Activated T-cell treated with anti-CD3 and anti-CD28 coated beads, Interleukin-2, amount 50 U/mL, for 4 hours (primary cell): ENCODE data around the gene ABHD17A. TPM values are rescaled to one million over a fixed set of nuclear protein-coding genes. Genes with fewer than 3 reads are reported as not detected.

ENCODE experiments used
- ATAC-seq, 2 donors: fragments of 200-7000 bp; cut with Tn5 transposase; one replicate each; pipeline ENCODE4 v1.10.0; 2021
- DNase-seq: peaks from one replicate; pipeline ENCODE4 v3.0.0-alpha.2; 2020
- H3K27me3 Mint-ChIP-seq: one replicate; pipeline ENCODE4 v1.8.0; 2021; ENCODE audit warnings: low read depth, mixed read lengths
- H3K36me3 Mint-ChIP-seq: one replicate; pipeline ENCODE4 v1.8.0; 2022; ENCODE audit warnings: mixed read lengths; ENCODE audit not compliant: insufficient read depth
- H3K4me1 Mint-ChIP-seq: one replicate; pipeline ENCODE4 v1.8.0; 2021; ENCODE audit warnings: low read depth, mixed read lengths
- H3K4me3 Mint-ChIP-seq: one replicate; pipeline ENCODE4 v1.8.0; 2021; ENCODE audit warnings: mild to moderate bottlenecking, moderate library complexity, mixed read lengths
- H3K9me3 Mint-ChIP-seq: one replicate; pipeline ENCODE4 v1.8.0; 2021; ENCODE audit warnings: mixed read lengths
- total RNA-seq, 3 donors: library from RNA; stranded (reverse); gene quantifications; one replicate each; pipeline ENCODE4 v1.2.1, GENCODE V29; 2021

Gene ABHD17A
- total RNA-seq, 3 donors from 2014 or later = 109 to 135 (median 117) TPM

DNA sequence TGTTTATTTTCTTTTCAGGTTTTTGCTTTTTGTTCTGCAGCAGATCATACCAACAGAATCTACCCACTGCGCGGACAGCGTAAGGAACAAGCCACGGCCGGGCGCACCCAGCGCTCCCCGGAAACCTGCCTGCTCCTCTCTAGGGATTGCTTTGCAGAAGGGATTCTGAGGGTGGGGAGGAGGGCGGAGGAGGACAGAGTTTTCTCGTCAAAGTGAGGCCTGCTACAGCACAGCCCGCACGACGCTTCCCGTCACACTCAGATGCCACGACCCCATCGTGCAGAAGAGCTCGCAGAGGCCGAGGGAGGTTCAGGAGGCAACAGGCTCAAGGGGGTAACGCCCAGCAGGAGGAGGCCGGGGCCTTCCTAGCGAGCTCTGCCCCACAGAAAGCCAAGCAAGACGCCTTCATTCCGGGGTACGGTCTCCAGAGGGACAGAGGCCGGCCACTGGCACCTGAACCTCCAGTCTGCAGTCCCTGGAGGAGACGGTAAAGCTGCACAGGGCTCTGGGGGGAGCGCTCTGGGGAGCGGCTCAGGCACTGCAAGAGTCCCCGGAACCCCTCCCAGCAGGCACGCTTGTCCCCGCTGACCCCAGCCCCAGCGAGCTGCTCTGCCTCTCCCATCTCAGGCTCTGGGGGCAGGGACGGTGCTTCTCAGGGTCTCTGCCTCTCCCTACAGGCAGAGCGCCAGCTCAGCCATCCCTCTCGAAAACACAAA lies 43.9 kb downstream of the ABHD17A start:
- Mint-ChIP-seq H3K36me3 (peaks cover 5% of the 10 kb centered on the region), H3K27me3 (no peaks in the 10 kb centered on the region), H3K9me3 (no peaks in the 10 kb centered on the region), H3K4me3 (no peak overlapping the region), H3K4me1 (peaks cover 59% of the 10 kb centered on the region)
- DNase-seq (no peak), ATAC-seq (no peak)

DNA sequence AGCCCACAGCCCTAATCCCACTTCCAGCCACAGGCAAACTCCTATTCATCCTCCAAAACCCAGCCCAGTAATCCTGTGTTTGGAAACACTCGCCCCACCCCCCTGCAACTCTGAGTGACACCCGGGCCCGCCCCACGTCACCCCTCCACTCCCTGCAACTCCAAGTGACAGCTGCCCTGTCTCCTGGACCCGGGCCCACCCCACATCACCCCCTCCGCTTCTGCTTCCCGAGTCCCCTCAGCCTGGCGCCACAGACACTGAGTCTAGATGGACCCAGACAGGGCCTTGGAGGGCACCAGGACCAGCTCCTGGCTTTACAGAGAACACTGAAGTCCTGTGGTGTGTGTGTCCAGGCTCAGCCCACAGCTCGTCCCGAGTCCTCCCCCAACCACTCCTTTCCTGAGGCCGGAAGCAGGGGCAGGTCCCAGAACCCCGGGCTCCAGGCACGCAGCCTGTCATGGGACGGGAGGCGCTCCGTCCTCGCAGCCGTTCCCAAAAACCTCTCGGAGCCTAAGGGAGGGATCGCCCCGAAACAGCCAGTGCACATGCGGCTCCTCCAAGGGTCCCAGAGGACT lies 44.7 kb downstream of the ABHD17A start:
- no peak overlapping the region for H3K4me3 Mint-ChIP-seq
- no peaks in the 10 kb centered on the region for H3K9me3 Mint-ChIP-seq
- DNase-seq (no peak), ATAC-seq (no peak)
- peaks cover 5% of the 10 kb centered on the region for H3K36me3 Mint-ChIP-seq
- no peaks in the 10 kb centered on the region for H3K27me3 Mint-ChIP-seq
- H3K4me1 Mint-ChIP-seq = peaks cover 55% of the 10 kb centered on the region

GRCh38 chr19:1839658-1840540 lies 45.4 kb downstream of the ABHD17A start:
- Mint-ChIP-seq H3K9me3 (no peaks in the 10 kb centered on the region), H3K4me1 (peaks cover 54% of the 10 kb centered on the region), H3K4me3 (no peak overlapping the region), H3K27me3 (no peaks in the 10 kb centered on the region), H3K36me3 (peaks cover 5% of the 10 kb centered on the region)
- DNase-seq (no peak), ATAC-seq (no peak)

DNA sequence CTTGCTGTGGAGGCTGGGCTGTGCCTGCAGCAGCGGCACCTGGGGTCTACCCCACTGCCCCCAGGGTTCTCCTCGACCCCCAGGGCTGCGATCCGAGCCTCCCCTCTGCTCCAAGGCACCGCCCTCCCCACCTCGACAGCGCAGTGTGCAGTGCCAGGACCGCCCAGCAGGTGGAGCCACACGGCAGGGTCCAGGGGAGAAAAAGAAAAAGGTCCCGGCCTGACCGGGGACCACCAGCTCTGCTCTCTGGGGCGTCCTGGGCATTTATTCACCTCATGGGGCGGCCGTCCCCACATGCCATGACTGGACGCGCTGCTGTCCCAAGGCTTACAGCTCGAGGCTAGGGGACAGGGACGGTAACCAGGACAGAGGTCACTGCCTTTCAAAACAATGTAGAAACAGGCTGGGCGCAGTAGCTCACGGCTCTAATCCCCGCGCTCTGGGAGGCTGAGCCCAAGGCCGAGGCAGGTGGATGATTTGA lies 47.6 kb downstream of the ABHD17A start:
- DNase-seq (peak; percentile 60), ATAC-seq (peak; percentile 59 to 73)
- Mint-ChIP-seq H3K4me3 (no peak overlapping the region), H3K4me1 (peaks cover 40% of the 10 kb centered on the region), H3K36me3 (peaks cover 5% of the 10 kb centered on the region), H3K27me3 (no peaks in the 10 kb centered on the region), H3K9me3 (no peaks in the 10 kb centered on the region)

- H3K4me3 Mint-ChIP-seq = no peak overlapping the region
- ATAC-seq = no peak
- H3K4me1 Mint-ChIP-seq = peaks cover 36% of the 10 kb centered on the region
- DNase-seq = no peak
- peaks cover 4% of the 10 kb centered on the region for H3K36me3 Mint-ChIP-seq
- no peaks in the 10 kb centered on the region for H3K27me3 Mint-ChIP-seq
- no peaks in the 10 kb centered on the region for H3K9me3 Mint-ChIP-seq
Observed at GRCh38 chr19:1837222-1837565, 48.1 kb downstream of the ABHD17A start.

- no peak overlapping the region for H3K4me3 Mint-ChIP-seq
- peaks cover 31% of the 10 kb centered on the region for H3K4me1 Mint-ChIP-seq
- H3K27me3 Mint-ChIP-seq = no peaks in the 10 kb centered on the region
- no peak for DNase-seq
- no peak for ATAC-seq
- no peaks in the 10 kb centered on the region for H3K9me3 Mint-ChIP-seq
- peaks cover 4% of the 10 kb centered on the region for H3K36me3 Mint-ChIP-seq
Observed at GRCh38 chr19:1836458-1837221, 48.7 kb downstream of the ABHD17A start.

DNA sequence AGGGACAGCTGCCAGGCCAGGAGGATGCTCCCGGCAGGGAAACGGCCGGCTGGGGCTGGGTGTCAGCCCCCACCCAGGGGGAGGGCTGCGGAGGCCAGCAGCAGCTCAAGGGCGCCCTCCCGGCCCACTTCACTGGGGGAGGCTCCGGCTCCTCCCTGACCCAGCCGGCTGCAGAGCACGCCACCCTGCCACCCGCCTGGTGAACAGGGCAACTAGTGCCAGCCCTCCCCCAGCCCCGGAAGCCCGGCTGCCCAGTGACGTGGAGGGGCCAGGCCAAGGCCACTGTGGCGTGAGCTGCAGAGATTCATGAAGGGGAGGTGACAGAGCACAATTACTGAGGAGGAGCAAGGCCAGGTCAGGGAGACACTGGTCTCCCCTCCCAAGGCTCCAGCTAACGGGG lies 51.8 kb downstream of the ABHD17A start:
- peaks cover 12% of the 10 kb centered on the region for H3K4me1 Mint-ChIP-seq
- no peaks in the 10 kb centered on the region for H3K9me3 Mint-ChIP-seq
- H3K36me3 Mint-ChIP-seq = peaks cover 2% of the 10 kb centered on the region
- H3K4me3 Mint-ChIP-seq = no peak overlapping the region
- no peak for DNase-seq
- no peak for ATAC-seq
- H3K27me3 Mint-ChIP-seq = no peaks in the 10 kb centered on the region

DNA sequence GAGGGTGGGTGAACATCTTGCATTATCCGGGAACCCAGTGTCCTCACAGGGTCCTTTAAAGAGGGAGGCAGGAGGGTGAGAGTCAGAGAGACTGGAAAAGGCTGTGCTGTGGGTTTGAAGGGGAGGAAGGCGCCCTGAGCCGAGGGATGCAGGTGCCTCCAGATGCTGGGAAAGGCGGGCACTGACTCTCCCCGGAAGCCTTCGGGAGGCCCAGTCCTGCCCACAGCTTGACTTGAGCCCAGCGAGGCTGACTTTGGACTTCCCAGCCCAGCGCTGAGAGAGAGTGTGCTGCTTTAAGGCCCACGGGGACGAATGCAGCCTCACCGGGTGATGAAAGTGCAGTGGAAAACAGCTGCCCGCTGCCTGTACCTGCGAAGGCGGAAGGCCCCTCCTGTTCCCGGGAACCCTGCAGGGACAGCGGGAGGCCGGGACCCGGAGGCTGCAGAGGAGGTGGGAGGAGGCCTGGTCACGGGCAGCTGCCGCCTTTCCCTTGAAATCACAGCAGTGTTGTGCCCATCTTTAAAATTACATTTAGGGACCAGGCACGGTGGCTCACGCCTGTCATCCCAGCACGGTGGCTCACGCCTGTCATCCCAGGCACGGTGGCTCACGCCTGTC lies 53.1 kb downstream of the ABHD17A start:
- no peaks in the 10 kb centered on the region for H3K27me3 Mint-ChIP-seq
- no peak for ATAC-seq
- no peak overlapping the region for H3K4me3 Mint-ChIP-seq
- peaks cover 7% of the 10 kb centered on the region for H3K4me1 Mint-ChIP-seq
- no peaks in the 10 kb centered on the region for H3K9me3 Mint-ChIP-seq
- peaks cover 2% of the 10 kb centered on the region for H3K36me3 Mint-ChIP-seq
- DNase-seq = no peak

GRCh38 chr19:1830978-1831377 lies 54.3 kb downstream of the ABHD17A start:
- Mint-ChIP-seq H3K9me3 (no peaks in the 10 kb centered on the region), H3K36me3 (peaks cover 3% of the 10 kb centered on the region), H3K27me3 (no peaks in the 10 kb centered on the region), H3K4me1 (peaks cover 2% of the 10 kb centered on the region), H3K4me3 (no peak overlapping the region)
- DNase-seq = no peak
- no peak for ATAC-seq

GRCh38 chr19:1830568-1830967 lies 54.7 kb downstream of the ABHD17A start:
- Mint-ChIP-seq H3K4me3 (no peak overlapping the region), H3K9me3 (no peaks in the 10 kb centered on the region), H3K27me3 (no peaks in the 10 kb centered on the region), H3K4me1 (peaks cover 4% of the 10 kb centered on the region), H3K36me3 (peaks cover 6% of the 10 kb centered on the region)
- ATAC-seq (no peak), DNase-seq (no peak)

DNA sequence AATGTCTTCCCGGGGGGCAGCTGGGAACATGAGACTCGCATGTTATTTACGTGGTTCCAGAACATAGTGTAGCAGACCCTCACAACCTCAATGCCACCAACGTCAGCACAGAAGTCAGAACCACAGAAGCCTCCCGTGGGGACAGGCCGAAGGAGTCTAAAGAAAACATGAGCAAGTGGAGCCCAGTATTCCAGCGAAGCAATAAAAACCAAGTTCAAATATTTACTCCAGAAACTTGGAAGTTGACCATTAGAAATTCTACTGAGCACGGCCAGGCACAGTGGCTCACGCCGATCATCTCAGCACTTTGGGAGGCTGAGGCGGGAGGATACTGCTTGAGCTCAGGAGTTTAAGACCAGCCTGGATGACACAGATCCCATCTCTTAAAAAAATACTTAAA lies 55.3 kb downstream of the ABHD17A start:
- Mint-ChIP-seq H3K9me3 (no peaks in the 10 kb centered on the region), H3K4me3 (no peak overlapping the region), H3K36me3 (peaks cover 6% of the 10 kb centered on the region), H3K27me3 (no peaks in the 10 kb centered on the region), H3K4me1 (peaks cover 4% of the 10 kb centered on the region)
- ATAC-seq (no peak), DNase-seq (no peak)

GRCh38 chr19:1828279-1829238 lies 56.7 kb downstream of the ABHD17A start:
- Mint-ChIP-seq H3K36me3 (peaks cover 9% of the 10 kb centered on the region), H3K4me3 (no peak overlapping the region), H3K9me3 (no peaks in the 10 kb centered on the region), H3K4me1 (peaks cover 4% of the 10 kb centered on the region), H3K27me3 (no peaks in the 10 kb centered on the region)
- no peak for ATAC-seq
- no peak for DNase-seq
